Panc1 (cell line): Measurements from ENCODE around the gene MAD1L1. TPM values are rescaled to one million over a fixed set of nuclear protein-coding genes. Genes with fewer than 3 reads are reported as not detected.
"Not testable (repeated sequence)": the region's sequence is repeated elsewhere in the genome, so short reads cannot be mapped to it uniquely, and the experiment has no call there.

Experiments
- ATAC-seq: fragments of 200-7000 bp; cut with Tn5 transposase; 2 replicates; pipeline ENCODE4 v1.9.1; 2020; ENCODE audit warnings: mild to moderate bottlenecking, moderate library complexity
- BruUV-seq: library from RNA; stranded (reverse); fragments of 400-500 nt; replicated peaks from 2 replicates; lab custom pipeline; 2021; lab: Mats Ljungman, UMichigan
- CTCF ChIA-PET: fragments of 300-600 bp; sonication (Branson Sonifier 250); formaldehyde crosslinking; loops from one replicate; lab custom pipeline; 2022; ENCODE audit warnings: antibody characterized with exemption; lab: Charles Lee
- POLR2A ChIA-PET: fragments of 300-600 bp; sonication (Branson Sonifier 250); formaldehyde crosslinking; loops from one replicate; lab custom pipeline; 2022; ENCODE audit warnings: antibody characterized with exemption; lab: Charles Lee
- DNase-seq: peaks from one replicate; pipeline ENCODE4 v3.0.0-alpha.2; 2010; ENCODE audit warnings: low read depth, low spot score
- H3K27ac ChIP-seq: 2 replicates; pipeline ENCODE4 v1.5.1; 2011; ENCODE audit warnings: mild to moderate bottlenecking, low read length, inconsistent platforms
- H3K27me3 ChIP-seq: fragments of 200-500 bp; sonication (Bioruptor generic); 2 replicates; pipeline ENCODE4 v1.6.0; 2014; ENCODE audit warnings: low read length, inconsistent platforms; ENCODE audit not compliant: control insufficient read depth, insufficient read depth
- H3K36me3 ChIP-seq: fragments of 200-500 bp; sonication (Bioruptor generic); 2 replicates; pipeline ENCODE4 v1.5.1; 2014; ENCODE audit warnings: inconsistent platforms, mild to moderate bottlenecking, low read length, moderate library complexity; ENCODE audit not compliant: control insufficient read depth, insufficient read depth
- H3K4me1 ChIP-seq: 2 replicates; pipeline ENCODE4 v1.5.1; 2011; ENCODE audit warnings: inconsistent platforms, mild to moderate bottlenecking, low read length, moderate library complexity; ENCODE audit not compliant: control insufficient read depth, insufficient read depth
- H3K4me3 ChIP-seq, 2 experiments: 2 replicates each; pipeline ENCODE4 v1.5.1; 2011 to 2012; ENCODE audit warnings: low read depth in 2 of 2, low read length in 2 of 2, mild to moderate bottlenecking in 2 of 2, inconsistent platforms in 1 of 2, moderate library complexity in 1 of 2
- H3K9me3 ChIP-seq: fragments of 200-500 bp; sonication (Bioruptor generic); 2 replicates; pipeline ENCODE4 v1.5.1; 2014; ENCODE audit warnings: low read depth, mild to moderate bottlenecking, inconsistent platforms, low read length, moderate library complexity; ENCODE audit not compliant: control insufficient read depth, insufficient read depth
- POLR2AphosphoS5 ChIP-seq: IDR thresholded peaks from 2 replicates; pipeline ENCODE4 v1.6.1; 2012; ENCODE audit warnings: mild to moderate bottlenecking, low read depth, low read length, moderate library complexity
- SIN3A ChIP-seq: IDR thresholded peaks from 2 replicates; pipeline ENCODE4 v1.6.1; 2012; ENCODE audit warnings: low read depth, mild to moderate bottlenecking, low read length, moderate library complexity, borderline replicate concordance; ENCODE audit not compliant: insufficient read depth
- TCF7L2 ChIP-seq: IDR thresholded peaks from 2 replicates; pipeline ENCODE4 v1.6.1; 2011; ENCODE audit warnings: mild to moderate bottlenecking, low read depth, low read length, inconsistent platforms
- in situ Hi-C: cut with HindIII; loops from 2 replicates; pipeline ENCODE4 v1.10.0; 2016; ENCODE audit warnings: low sequenced_read_pairs, low pct_unique_long_range_greater_than_20kb
- intact Hi-C: fragments of 100-400 bp; cut with micrococcal nuclease; formaldehyde crosslinking; loops from one replicate; pipeline ENCODE4 v1.10.0; 2022; ENCODE audit not compliant: unreplicated experiment
- total RNA-seq: library from RNA; stranded (reverse); gene quantifications from one replicate; pipeline ENCODE4 v1.2.1, GENCODE V29; 2021; ENCODE audit not compliant: unreplicated experiment
- TF ChIP-seq, protein P1 (sequence below): fragments of 450-650 bp; IDR thresholded peaks from 2 replicates; pipeline ENCODE4 v1.5.1; 2017; ENCODE audit warnings: mild to moderate bottlenecking
- TF ChIP-seq, protein P2 (sequence below), 2 experiments: IDR thresholded peaks; 2 replicates each; pipeline ENCODE4 v1.6.1; 2011 to 2012; ENCODE audit warnings: low read depth in 2 of 2, control low read depth in 1 of 2, low read length in 1 of 2, mild to moderate bottlenecking in 1 of 2, moderate library complexity in 1 of 2; ENCODE audit not compliant: insufficient read depth in 1 of 2

Gene MAD1L1
- total RNA-seq, 1 experiment from 2014 or later = 70.8 TPM

DNA sequence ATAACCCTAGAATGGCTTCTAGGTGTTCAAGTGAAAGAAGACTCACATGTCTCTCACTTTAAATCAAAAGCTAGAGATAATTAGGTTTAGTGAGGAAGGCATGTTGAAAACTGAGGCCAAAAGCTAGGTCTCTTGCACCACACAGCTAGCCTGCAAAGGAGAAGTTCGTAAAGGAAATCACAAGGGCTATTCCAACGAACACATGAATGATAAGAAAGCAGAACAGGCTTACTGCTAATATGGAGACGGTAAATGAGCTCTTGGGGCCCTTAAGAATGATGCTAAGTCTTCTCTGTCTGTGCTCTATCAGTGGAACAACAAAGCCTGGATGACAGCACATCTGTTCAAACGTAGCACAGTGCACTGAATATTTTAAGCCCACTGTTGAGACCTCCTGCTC lies 401.3 kb downstream of the MAD1L1 start:
- BruUV-seq, H3K4me3 ChIP-seq, DNase-seq, H3K9me3 ChIP-seq, intact Hi-C loops, H3K27me3 ChIP-seq, H3K4me1 ChIP-seq, ATAC-seq, in situ Hi-C loops, H3K27ac ChIP-seq, CTCF ChIA-PET, H3K36me3 ChIP-seq, POLR2A ChIA-PET: not testable (repeated sequence)

DNA sequence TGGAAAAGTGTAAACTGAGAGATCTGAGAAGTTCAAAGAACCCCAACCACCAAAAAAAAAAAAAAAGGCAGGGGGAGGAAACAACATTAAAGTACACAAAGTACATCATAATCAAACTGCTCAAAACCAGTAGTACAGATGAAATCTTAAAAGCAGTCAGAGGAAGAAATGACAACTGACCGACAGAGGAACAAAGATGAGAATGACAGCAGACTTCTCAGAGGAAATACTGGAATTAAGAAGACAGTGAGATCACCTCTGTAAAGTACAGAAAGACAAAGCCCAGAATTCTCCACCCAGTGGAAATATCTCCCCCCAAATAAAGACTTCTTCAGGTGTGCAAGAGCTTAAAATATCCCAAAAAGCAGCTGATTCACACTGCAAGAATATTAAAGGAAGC lies 403.1 kb downstream of the MAD1L1 start:
- intact Hi-C loops, H3K36me3 ChIP-seq, POLR2A ChIA-PET, H3K27me3 ChIP-seq, H3K27ac ChIP-seq, H3K4me3 ChIP-seq, BruUV-seq, CTCF ChIA-PET, H3K9me3 ChIP-seq, ATAC-seq, H3K4me1 ChIP-seq, DNase-seq, in situ Hi-C loops: not testable (repeated sequence)

DNA sequence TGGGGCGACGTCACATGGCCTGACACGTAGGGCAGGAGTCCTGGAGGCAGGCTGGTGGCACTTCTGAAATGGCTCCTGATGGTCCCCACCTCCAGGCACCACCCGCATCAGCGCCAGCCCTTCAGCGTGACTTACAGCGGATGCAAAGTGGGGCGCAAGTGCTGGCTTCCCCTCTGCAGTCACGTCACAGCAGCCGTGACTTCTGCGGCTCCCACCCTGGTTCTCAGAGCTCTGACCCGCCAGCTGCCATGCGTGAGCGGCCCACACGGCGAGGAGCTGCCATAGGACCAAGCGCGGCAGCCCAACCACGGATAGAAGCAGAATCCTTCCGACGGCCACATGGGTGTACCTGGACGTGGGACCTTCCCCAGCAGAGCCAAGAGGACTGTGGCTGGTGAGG lies 403.6 kb downstream of the MAD1L1 start:
- TF ChIP-seq, protein P1, sequence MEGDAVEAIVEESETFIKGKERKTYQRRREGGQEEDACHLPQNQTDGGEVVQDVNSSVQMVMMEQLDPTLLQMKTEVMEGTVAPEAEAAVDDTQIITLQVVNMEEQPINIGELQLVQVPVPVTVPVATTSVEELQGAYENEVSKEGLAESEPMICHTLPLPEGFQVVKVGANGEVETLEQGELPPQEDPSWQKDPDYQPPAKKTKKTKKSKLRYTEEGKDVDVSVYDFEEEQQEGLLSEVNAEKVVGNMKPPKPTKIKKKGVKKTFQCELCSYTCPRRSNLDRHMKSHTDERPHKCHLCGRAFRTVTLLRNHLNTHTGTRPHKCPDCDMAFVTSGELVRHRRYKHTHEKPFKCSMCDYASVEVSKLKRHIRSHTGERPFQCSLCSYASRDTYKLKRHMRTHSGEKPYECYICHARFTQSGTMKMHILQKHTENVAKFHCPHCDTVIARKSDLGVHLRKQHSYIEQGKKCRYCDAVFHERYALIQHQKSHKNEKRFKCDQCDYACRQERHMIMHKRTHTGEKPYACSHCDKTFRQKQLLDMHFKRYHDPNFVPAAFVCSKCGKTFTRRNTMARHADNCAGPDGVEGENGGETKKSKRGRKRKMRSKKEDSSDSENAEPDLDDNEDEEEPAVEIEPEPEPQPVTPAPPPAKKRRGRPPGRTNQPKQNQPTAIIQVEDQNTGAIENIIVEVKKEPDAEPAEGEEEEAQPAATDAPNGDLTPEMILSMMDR = no peak
- no peak for TF ChIP-seq POLR2AphosphoS5
- no peak for TF ChIP-seq TCF7L2
- TF ChIP-seq SIN3A = no peak
- TF ChIP-seq, protein P2, sequence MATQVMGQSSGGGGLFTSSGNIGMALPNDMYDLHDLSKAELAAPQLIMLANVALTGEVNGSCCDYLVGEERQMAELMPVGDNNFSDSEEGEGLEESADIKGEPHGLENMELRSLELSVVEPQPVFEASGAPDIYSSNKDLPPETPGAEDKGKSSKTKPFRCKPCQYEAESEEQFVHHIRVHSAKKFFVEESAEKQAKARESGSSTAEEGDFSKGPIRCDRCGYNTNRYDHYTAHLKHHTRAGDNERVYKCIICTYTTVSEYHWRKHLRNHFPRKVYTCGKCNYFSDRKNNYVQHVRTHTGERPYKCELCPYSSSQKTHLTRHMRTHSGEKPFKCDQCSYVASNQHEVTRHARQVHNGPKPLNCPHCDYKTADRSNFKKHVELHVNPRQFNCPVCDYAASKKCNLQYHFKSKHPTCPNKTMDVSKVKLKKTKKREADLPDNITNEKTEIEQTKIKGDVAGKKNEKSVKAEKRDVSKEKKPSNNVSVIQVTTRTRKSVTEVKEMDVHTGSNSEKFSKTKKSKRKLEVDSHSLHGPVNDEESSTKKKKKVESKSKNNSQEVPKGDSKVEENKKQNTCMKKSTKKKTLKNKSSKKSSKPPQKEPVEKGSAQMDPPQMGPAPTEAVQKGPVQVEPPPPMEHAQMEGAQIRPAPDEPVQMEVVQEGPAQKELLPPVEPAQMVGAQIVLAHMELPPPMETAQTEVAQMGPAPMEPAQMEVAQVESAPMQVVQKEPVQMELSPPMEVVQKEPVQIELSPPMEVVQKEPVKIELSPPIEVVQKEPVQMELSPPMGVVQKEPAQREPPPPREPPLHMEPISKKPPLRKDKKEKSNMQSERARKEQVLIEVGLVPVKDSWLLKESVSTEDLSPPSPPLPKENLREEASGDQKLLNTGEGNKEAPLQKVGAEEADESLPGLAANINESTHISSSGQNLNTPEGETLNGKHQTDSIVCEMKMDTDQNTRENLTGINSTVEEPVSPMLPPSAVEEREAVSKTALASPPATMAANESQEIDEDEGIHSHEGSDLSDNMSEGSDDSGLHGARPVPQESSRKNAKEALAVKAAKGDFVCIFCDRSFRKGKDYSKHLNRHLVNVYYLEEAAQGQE (IDR thresholded peaks at IDR 0.05; ENCODE audit: insufficient read depth in 1 of 2, low read depth in 2 of 2, low read length in 1 of 2) = no peak
- H3K4me1 ChIP-seq = no peaks in the 10 kb centered on the region
- POLR2A ChIA-PET = no interaction called here
- ATAC-seq (no peak), DNase-seq (no peak)
- no peaks in the 10 kb centered on the region for H3K27me3 ChIP-seq
- BruUV-seq = no TSS peak
- H3K27ac ChIP-seq = no peak overlapping the region
- CTCF ChIA-PET = no interaction called here
- intact Hi-C loops = no loop called here
- no peaks in the 10 kb centered on the region; the same call in 1 of the 2 replicates for H3K9me3 ChIP-seq
- no peaks in the 10 kb centered on the region for H3K36me3 ChIP-seq
- in situ Hi-C loops = no loop called here
- H3K4me3 ChIP-seq = no peak overlapping the region

DNA sequence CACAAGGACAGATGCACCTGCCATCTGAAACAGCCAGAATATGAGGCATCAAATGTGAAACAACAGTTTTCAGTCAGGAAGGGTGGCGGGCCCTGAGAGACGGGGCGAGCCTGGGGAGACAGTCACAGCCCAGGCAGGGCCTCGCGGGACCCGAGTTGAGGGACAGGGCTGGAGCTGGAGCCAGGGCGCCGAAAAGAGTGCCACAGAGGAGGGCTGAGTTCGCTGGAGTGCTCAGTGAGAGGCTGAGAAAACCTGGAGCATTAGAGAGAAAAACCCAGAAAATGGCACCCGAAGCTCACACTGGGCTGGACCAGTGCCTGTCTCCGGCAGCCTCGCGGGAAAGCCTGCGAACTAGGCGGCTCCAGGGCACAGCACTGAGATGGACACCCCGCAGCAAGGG lies 404.6 kb downstream of the MAD1L1 start:
- in situ Hi-C loops, DNase-seq, H3K4me1 ChIP-seq, H3K27me3 ChIP-seq, H3K36me3 ChIP-seq, ATAC-seq, intact Hi-C loops, H3K4me3 ChIP-seq, CTCF ChIA-PET, H3K9me3 ChIP-seq, H3K27ac ChIP-seq, BruUV-seq: not testable (repeated sequence)
- POLR2A ChIA-PET = interaction anchor here (0.5 kb wide), 1 partner anchor 979 kb away, joined by 7 read pairs; no protein-coding TSS in a partner anchor

DNA sequence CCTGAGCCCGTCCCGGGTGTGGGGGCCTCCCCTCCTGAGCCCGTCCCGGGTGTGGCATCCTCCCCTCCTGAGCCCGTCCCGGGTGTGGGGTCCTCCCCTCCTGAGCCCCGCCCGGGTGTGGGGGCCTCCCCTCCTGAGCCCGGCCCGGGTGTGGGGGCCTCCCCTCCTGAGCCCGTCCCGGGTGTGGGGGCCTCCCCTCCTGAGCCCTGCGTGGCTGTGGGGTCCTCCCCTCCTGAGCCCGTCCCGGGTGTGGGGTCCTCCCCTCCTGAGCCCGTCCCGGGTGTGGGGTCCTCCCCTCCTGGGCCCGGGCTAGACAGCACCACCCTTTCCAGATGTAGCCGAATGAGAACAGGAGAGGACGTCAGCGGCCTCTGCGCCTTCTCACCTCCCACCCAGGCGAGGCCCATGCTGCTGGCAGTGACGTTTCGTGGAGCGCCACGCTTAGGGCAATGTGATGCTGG lies 405.2 kb downstream of the MAD1L1 start:
- ATAC-seq, H3K9me3 ChIP-seq, H3K4me3 ChIP-seq, in situ Hi-C loops, H3K27me3 ChIP-seq, DNase-seq, POLR2A ChIA-PET, H3K36me3 ChIP-seq, intact Hi-C loops, H3K27ac ChIP-seq, H3K4me1 ChIP-seq, CTCF ChIA-PET, BruUV-seq: not testable (repeated sequence)
